Measurements from ENCODE around the gene LRP11. TPM values are rescaled to one million over a fixed set of nuclear protein-coding genes. Genes with fewer than 3 reads are reported as not detected.

Gene LRP11
- total and polyA plus RNA-seq, 2 donors from 2014 or later, result 22.1 to 34.0 TPM

DNA sequence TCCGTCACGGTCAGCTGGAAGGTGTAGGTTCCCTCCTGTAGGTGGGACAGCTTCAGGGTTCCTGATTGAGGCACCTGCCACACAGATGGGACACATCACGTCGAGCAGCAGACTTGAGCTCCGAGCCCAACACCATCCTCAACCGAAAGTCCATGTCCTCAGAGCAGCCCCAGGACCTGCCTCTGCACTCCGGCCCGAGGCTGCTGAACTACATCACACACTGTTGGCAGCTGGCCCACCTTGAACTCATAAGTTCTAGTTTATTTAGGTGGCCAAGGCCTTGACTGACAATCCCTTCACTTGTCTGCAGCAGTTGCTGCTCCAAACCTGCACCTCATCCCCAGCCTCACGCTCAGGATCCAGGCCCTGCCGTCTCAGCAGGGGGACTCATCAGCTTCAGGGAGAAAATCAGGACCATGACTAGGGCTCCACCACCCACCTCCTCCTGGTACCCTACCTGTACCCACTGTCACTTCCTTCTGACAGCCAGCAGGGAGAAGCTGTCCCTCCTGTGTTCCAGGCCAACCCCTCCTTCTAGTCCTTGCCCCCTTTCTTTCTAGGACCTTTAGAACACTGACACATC, 21.0 kb downstream of the LRP11 start:
- FAIRE-seq (no peak), DNase-seq (no peak)
- H3K27me3 ChIP-seq (ENCODE audit: control insufficient read depth, insufficient read depth, low read length), result no peaks in the 10 kb centered on the region
- no peak for TF ChIP-seq CTCF (IDR thresholded peaks at IDR 0.05; ENCODE audit: borderline replicate concordance, extremely low read depth, insufficient read depth)
- no peak overlapping the region for H3K27ac ChIP-seq (ENCODE audit: low read depth in 2 of 2, low read length in 2 of 2)
- no peak overlapping the region for H3K4me3 ChIP-seq (ENCODE audit: low read length in 3 of 3)
- peaks cover 0 to 8% (median 0%) of the 10 kb centered on the region in 3 donors for H3K4me1 ChIP-seq (ENCODE audit: control insufficient read depth in 2 of 3, insufficient read depth in 2 of 3, low read depth in 1 of 3, low read length in 3 of 3)
- intact Hi-C loops (cut with DNase I), result no loop called here
- no peaks in the 10 kb centered on the region for H3K9me3 ChIP-seq (ENCODE audit: control insufficient read depth in 2 of 3, insufficient read depth in 1 of 3, low read length in 3 of 3)
- H3K9ac ChIP-seq (ENCODE audit: low read length in 3 of 3), result no peak overlapping the region
- peaks cover 0 to 7% (median 6%) of the 10 kb centered on the region in 3 donors for H3K36me3 ChIP-seq (ENCODE audit: control insufficient read depth in 2 of 3, insufficient read depth in 3 of 3, low read length in 3 of 3)

DNA sequence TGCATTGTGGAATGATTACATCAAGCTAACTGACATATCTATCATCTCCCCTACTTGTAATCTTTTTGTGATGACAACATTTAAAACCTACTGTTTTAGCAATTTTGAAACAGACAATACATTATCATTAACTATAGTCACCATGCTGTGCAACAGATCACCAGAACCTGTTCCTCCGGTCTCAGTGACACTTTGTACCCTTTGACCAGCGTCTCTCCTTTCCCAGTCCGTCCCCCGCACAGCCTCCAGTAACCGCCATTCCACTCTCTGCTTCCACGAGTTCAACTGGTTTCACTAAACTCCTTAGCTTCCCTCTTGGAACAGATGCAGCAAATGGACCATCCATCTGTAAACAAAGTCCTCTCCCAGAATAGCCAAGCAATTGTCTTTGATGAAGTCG, 21.8 kb downstream of the LRP11 start:
- Histone ChIP-seq H3K36me3 (ENCODE audit: control insufficient read depth in 2 of 3, insufficient read depth in 3 of 3, low read length in 3 of 3) (peaks cover 0 to 7% (median 6%) of the 10 kb centered on the region in 3 donors), H3K27me3 (ENCODE audit: control insufficient read depth, insufficient read depth, low read length) (no peaks in the 10 kb centered on the region), H3K27ac (ENCODE audit: low read depth in 2 of 2, low read length in 2 of 2) (no peak overlapping the region), H3K9me3 (ENCODE audit: control insufficient read depth in 2 of 3, insufficient read depth in 1 of 3, low read length in 3 of 3) (no peaks in the 10 kb centered on the region), H3K9ac (ENCODE audit: low read length in 3 of 3) (no peak overlapping the region), H3K4me1 (ENCODE audit: control insufficient read depth in 2 of 3, insufficient read depth in 2 of 3, low read depth in 1 of 3, low read length in 3 of 3) (peaks cover 0 to 8% (median 0%) of the 10 kb centered on the region in 3 donors), H3K4me3 (ENCODE audit: low read length in 3 of 3) (no peak overlapping the region)
- DNase-seq, result no peak
- TF ChIP-seq CTCF (IDR thresholded peaks at IDR 0.05; ENCODE audit: borderline replicate concordance, extremely low read depth, insufficient read depth), result no peak
- FAIRE-seq, result no peak
- intact Hi-C loops (cut with DNase I), result no loop called here

DNA sequence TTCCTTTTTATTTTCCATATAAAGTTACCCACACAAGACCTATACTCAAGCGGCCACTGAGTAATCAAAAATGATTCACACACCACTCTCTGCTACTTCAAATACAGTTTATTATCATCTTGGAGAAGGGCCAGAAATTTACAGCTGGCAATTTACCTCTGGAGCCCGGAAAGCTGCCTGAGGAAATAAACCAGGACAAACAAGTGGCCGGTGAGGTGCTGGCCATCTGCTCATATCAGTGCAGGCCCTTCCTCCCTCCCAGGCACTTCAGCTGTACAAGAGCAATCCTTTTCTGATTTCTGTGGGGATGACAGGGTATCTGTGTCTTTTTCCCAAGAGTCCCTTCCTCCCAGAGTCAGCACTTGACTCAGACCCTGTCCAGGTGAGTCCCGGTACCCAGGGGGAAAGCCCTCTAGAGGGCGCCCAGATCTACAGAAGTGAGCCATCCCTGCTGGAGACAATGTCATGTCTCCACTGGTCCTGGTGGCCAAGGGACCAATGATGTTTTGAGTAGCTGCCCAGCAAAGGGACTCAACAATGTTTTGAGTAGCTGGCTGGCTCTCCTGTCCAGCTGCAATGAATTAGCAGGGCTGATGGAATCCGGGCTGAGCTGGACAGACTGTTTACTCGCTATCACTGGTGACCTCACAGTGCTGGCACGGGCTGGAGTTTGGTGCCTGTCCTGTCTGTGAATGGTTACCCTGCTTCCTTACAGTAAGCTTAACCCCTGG, 23.6 kb downstream of the LRP11 start:
- intact Hi-C loops (cut with DNase I), result no loop called here
- no peak overlapping the region for H3K9ac ChIP-seq (ENCODE audit: low read length in 3 of 3)
- no peak overlapping the region for H3K4me3 ChIP-seq (ENCODE audit: low read length in 3 of 3)
- H3K9me3 ChIP-seq (ENCODE audit: control insufficient read depth in 2 of 3, insufficient read depth in 1 of 3, low read length in 3 of 3), result no peaks in the 10 kb centered on the region
- peak; percentile 50 for TF ChIP-seq CTCF (IDR thresholded peaks at IDR 0.05; ENCODE audit: borderline replicate concordance, extremely low read depth, insufficient read depth)
- FAIRE-seq (no peak), DNase-seq (peak in 2 of 5 donors; percentile 17 to 40)
- H3K4me1 ChIP-seq (ENCODE audit: control insufficient read depth in 2 of 3, insufficient read depth in 2 of 3, low read depth in 1 of 3, low read length in 3 of 3), result no peaks in the 10 kb centered on the region
- H3K27me3 ChIP-seq (ENCODE audit: control insufficient read depth, insufficient read depth, low read length), result no peaks in the 10 kb centered on the region
- peaks cover 0 to 9% (median 7%) of the 10 kb centered on the region in 3 donors for H3K36me3 ChIP-seq (ENCODE audit: control insufficient read depth in 2 of 3, insufficient read depth in 3 of 3, low read length in 3 of 3)
- no peak overlapping the region for H3K27ac ChIP-seq (ENCODE audit: low read depth in 2 of 2, low read length in 2 of 2)

All from kidney (tissue), 14 donors.